Fibroblast of skin of left quadriceps (primary cell): ENCODE measurements around the gene ACTG2.
"Not testable (repeated sequence)": the region's sequence is repeated elsewhere in the genome, so short reads cannot be mapped to it uniquely, and the experiment has no call there.

Source experiments
- DNase-seq, 2 experiments: peaks; one replicate each; pipeline ENCODE4 v3.0.0-alpha.2; 2013; ENCODE audit warnings: low read depth in 2 of 2

The ACTG2 gene

DNA sequence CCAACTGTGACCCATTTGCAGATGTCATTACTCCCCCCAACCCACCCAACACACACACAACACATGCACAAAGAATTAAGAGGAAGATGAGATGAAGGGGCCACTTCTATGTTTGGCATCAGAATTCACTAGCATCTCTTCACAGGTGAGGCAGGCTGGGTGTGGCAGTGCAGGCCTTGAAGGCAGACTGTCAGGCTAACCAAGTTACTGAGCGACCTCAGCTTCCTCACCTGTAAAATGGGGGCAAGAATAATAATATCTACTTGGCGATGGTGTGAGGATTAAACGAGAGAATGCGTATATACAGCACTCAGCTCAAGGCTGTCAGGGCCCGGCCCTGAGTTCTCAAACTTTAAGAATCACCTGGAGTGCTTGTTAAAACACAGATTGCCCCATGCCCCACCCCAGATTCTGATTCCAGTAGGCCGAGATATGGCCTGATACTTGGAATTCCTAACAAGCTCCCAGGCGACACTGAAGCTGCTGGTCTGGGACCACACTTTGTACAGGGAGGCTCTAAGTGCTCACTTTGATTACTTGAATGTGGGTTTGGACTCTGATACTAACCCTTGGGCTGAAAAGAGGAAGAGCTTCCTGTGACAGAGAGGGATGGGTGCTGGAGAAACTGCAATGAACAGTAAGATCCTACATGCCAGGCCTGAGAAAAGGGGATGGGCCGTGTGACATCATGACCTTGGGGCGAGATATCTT lies 1.1 kb downstream of the ACTG2 start:
- DNase-seq = no peak

DNA sequence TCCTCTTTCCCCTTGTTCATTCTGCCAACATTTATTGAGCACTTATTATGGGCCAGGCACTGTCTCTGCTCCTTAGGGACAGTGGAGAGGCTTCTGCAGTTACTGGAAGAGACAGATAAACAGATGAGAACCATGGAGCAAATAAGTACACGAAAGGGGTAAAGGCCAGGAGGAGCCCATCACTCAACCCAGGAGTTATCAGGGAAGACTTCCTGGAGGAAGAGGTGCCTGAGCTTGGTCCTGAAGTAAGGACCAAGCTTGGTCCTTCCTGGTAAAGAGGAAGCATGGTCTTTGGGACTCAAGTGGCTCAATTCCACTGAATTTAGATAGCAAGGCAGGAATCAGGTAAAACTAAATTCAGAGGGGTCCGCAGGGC lies 1.7 kb downstream of the ACTG2 start:
- no peak for DNase-seq

DNA sequence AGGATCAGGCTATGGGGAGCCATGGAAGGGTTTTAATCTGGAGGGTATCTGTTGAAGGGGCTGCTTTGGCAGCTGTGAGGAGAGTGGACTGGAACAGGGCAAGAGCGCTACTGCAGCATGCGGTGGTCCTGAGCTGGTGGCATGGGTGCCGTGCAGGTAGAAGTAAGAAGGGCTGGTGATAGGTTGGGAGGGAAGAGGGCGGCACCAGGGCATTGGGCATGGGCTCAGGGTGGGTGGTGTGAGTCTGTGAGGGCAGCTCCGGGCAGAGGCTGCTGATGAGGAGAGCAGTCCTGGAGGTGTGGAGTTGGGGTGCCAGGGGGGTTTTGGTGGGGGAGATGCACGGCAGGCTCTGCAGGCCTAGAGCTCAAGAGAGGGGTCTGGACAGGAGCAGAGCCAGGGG lies 2.1 kb downstream of the ACTG2 start:
- DNase-seq = no peak

GRCh38 chr2:73895473-73895872 lies 2.7 kb downstream of the ACTG2 start:
- DNase-seq = no peak

DNA sequence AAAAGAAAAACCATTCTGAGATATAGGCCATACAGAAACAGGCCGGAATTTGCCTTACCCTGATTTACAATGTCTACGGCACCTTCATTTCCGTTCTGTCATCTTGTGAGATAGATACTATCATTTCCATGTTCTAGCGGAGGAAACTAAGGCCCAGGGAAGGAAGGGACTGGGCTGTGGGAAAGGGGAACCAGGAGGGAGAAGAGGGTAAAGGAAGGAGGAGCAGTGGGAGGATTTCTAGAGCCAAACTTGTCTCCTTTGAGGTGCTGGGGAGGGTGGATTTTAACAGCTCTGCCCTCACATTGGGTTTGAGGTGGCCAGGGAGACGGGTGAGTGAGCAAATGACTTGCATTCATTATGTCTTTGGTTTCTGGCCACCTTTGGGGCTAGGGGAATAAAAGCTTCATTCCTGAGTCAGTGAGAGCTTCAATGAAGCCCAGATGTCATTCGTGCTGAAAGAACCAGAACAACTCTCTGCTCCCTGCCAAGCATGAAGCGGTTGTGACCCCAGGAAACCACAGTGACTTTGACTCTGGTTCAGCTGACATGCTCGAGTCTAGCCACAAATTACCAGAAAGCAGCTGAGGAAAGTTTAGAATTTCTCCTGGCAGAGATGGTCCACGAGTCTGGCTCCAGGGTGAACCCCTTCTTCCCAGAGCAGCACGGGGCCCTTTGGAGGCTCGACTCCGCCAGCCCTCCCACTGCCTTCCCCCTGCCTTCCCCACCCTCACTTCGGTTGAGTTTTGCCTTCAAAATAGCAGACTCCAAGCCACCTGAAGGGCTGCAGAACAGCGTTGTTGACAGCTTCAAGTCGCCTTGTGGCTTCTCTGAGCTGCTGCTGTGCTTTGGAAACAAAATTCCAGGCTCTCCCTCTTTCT lies 3.8 kb downstream of the ACTG2 start:
- peak; percentile 93 to 94 for DNase-seq

DNA sequence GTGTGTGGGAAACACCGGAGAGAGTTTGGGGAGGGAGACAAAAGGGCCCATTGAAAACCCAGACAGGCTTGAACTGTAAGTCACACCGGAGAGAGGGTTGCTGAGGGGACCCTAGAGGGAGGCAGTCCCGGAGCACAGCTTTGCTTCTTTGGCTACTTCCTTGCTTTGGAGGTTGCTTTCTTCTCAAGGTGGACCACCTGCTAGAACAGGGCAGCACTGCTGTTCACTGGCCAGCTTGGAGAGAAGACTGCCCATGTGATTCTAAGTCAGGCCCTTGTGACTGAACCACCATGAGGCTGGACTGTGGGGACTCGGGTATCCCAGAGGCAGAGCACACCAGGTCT lies 4.4 kb downstream of the ACTG2 start:
- DNase-seq = no peak

DNA sequence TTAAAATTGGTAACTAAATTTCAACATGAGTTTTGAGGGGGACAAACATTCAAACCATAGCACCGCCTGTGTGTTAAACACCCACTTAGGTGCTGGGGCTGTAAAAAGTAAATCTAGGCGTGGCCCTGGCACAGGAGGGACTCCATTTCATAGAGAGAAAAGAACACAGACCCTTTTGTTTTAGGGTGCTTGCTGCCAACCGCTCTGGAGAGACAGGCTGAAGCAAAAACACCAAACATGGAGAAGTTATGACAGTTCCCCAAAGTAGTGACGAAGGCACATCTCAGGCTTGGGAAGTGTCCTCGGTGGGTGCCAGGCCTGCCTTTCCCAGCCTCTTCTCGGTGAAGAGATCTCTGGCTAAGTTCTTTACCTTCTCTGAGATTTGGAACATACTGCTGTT lies 5.1 kb downstream of the ACTG2 start:
- no peak for DNase-seq

- DNase-seq = no peak
Observed at GRCh38 chr2:73899801-73900336, 7.1 kb downstream of the ACTG2 start.

DNA sequence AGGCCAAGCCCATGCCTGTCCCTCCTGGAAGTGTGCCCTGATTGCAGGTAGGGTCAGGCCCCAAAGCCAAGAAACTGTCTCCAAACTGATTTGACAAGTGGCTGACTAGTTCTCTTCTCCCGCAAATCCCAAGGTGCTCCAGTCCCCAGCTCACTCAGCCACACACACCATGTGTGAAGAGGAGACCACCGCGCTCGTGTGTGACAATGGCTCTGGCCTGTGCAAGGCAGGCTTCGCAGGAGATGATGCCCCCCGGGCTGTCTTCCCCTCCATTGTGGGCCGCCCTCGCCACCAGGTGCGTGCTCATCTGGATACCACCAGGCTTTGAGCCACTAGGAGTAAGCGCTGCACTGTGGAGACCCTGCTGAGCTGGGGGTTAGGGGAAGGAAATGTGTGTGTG lies 8.3 kb downstream of the ACTG2 start:
- no peak for DNase-seq

GRCh38 chr2:73902284-73902683 lies 9.5 kb downstream of the ACTG2 start:
- no peak for DNase-seq

DNA sequence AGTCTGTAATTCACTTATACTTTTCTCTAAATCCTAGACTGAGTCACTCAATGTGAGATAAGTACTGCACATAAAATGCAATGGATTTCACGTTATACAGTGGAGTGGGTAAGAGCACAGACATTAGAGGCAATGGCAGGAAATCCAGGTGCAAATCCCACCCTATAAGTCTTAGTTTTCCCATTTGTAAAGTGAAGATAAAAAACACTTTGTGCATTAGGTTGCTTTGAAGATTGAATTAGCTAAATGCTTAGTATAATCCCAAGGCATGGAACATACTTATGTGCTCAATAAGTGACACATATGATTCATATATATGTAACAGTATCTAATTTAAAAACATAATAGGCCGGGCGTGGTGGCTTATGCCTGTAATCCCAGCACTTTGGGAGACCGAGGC lies 10.5 kb downstream of the ACTG2 start:
- DNase-seq = no peak

GRCh38 chr2:73903949-73904613 lies 11.3 kb downstream of the ACTG2 start:
- not testable (repeated sequence) for DNase-seq

- no peak for DNase-seq
Observed at GRCh38 chr2:73904952-73905351, 12.1 kb downstream of the ACTG2 start.

DNA sequence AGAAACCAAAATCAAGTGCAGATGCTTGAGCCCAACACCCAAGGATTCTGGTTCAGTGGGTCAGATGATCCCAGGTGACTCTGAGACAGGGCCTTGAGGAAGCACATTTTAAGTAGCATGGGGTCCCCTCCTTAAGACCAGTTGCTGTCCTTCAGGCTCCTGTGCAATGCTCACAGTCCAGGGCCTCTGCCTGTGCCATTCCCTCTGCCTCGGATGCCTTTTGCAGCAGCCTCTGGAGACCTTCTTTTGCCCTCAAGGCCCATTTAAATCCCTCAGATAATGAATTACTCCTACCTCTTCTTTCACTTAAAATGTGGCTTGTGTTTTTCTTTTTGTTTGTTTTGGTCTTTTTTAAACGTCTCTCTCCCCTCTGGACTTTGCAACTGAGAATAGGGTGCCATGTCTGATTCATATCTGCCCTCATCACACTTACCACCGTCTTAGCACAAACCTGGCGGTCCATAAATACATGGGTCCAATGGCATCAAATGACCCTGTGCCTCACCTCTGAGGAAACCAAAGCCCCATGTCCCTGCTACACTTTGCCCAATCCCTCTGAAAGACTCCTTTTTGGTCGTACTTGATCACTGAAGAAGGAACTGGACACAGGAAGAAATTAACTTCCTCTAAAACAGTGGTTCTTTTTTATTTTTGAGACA lies 14.2 kb downstream of the ACTG2 start:
- DNase-seq = no peak

- peak; percentile 21 to 24 for DNase-seq
Observed at GRCh38 chr2:73907840-73908452, 15.1 kb downstream of the ACTG2 start.

DNA sequence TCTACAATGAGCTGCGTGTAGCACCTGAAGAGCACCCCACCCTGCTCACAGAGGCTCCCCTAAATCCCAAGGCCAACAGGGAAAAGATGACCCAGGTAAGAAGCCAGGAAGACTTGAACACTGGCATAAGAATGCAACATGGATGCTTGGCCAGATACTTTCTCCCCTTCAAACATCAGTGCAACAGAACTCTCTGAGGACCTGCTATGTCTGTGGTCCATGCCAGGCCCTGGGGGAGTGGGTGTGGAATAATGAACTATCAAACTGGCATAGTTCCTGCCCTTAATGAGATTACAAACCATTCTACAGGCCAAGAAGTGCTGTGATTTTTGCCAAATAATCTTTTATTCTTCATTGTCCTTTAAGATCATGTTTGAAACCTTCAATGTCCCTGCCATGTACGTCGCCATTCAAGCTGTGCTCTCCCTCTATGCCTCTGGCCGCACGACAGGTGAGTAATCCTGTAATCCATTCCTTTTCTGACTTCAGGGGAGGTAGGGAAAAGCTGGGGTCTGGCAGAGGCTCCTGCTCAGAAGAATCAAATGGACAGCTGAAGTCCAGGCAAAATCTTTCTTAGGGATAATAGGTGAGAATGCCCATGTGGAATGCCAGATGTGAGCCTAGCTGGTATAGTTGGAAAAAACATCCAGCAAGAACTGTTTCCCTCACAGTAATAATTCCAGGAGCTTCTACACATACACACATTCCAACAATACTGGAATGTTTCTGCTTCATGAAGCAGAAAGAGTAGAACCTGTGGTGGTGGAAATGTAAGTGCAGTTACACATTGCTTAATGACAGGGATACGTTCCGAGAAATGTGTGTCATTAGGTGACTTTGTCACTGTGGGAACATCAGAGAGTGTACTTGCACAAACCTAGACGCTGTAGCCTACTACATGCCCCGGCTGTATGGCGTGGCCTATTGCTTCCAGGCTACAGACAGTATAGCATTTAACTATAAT lies 16.2 kb downstream of the ACTG2 start:
- no peak for DNase-seq

DNA sequence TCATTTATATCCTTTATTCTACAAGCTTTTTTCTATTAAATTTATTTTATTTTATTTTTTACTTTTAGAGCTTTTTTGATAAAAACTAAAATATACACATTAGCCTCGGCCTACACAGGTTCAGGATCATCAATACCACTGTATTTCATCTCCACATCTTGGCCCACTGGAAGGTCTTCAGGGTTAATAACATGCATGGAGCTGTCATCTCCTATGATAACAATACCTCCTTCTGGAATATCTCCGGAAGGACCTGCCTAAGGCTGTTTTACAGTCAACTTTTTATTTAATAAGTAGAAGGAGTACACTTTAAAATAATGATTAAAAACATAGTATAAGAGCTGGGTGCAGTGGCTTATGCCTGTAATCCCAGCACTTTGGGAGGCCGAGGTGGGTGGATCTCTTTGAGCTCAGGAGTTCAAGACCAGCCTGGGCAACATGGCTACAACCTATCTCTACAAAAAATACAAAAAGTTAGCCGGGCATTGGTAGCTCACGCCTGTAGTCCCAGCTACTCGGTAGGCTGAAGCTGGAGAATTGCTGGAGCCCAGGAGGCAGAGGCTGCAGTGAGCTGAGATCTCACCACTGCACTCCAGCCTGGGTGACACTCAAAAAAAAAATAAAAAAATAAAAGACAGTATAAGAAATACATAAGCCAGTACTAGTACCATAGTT lies 18.2 kb downstream of the ACTG2 start:
- no peak for DNase-seq

- DNase-seq = no peak
Observed at GRCh38 chr2:73911548-73912208, 18.9 kb downstream of the ACTG2 start.

DNA sequence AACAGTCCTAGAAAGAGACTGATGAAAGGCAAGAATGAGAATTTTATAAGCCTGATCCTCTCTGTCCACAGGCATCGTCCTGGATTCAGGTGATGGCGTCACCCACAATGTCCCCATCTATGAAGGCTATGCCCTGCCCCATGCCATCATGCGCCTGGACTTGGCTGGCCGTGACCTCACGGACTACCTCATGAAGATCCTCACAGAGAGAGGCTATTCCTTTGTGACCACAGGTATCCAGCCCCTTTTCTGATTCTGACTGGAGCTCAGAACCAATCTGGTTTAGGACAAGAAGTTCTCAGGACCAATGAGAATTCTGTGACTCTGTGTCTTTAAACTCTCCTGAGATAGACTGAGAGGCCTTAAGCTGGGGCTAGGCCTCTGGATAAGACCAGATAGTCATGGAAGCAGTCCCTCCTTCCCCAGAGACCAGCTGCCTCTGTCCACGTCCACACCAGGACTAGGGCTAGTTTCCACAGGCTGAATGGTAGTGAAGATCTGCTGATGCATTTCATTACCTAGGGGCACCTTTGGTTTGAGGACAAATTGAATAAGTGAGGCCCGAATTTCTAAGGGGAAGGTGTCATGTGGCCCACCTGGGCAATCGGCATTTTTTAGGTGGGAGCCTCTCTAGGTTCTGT lies 20.7 kb downstream of the ACTG2 start:
- DNase-seq = no peak
